ENCODE data around the gene LIPC.

LIPC gene

DNA sequence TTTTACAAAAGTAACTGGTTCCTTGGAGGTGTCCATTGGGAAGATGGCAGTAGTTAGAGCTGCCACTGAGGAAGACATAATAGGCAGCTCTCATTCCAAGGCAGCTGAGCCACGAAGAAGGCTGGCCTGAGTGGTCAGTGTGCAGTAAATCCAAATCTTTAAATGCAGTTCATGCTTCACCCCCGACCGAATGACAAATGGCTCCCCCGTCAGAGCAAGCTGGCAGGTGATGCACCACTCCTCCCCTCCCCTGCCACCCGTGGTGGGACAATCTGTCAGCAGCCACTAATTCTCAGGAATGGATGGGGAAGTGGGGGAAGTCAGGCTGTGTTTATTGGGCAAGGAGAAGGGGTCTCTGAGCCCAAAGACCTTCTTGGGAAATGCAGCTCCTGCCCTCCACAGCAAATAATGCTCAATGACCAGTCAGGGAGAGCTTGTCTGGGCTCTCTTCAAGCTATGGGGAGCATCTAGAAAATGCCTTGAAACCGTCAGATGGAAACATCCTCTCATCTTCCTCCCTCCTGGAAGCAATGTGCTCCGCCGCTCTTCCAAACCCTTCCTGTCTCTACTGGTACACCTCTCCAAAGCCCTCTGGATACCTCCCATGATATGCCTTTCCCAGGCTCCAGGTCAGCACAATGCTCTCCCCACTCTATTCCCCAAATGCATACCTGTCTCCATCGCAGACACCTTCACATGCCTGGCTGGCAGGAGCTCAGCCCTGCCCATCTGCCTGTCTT is 65.4 kb downstream of the LIPC start:
- Histone ChIP-seq H2BK12ac (ENCODE audit: low read length) (no peak overlapping the region), H2AFZ (ENCODE audit: low read length) (no peak overlapping the region), H3K79me1 (ENCODE audit: low read depth, low read length) (no peaks in the 10 kb centered on the region), H3K4me3 (ENCODE audit: low read length in 2 of 2) (no peak overlapping the region), H2BK120ac (ENCODE audit: low read depth, low read length) (no peak overlapping the region), H3K27ac (replicated peaks; ENCODE audit: low read length) (no peak overlapping the region), H2AK5ac (ENCODE audit: low read depth, low read length) (no peak overlapping the region), H3K9me3 (replicated peaks in 1 of 2; ENCODE audit: control insufficient read depth in 2 of 2, insufficient read depth in 1 of 2, low read depth in 1 of 2, low read length in 2 of 2) (no peaks in the 10 kb centered on the region), H3K23ac (ENCODE audit: low read depth, low read length, poor library complexity) (no peak overlapping the region), H2BK15ac (ENCODE audit: low read length) (no peak overlapping the region), H2BK5ac (ENCODE audit: low read length) (no peak overlapping the region), H3K4ac (ENCODE audit: low read length) (no peak overlapping the region), H3K27me3 (ENCODE audit: control insufficient read depth in 3 of 3, insufficient read depth in 3 of 3, low read depth in 1 of 3, low read length in 3 of 3) (peaks cover 0 to 4% (median 0%) of the 10 kb centered on the region in 3 experiments), H3K36me3 (replicated peaks in 1 of 2; ENCODE audit: control insufficient read depth in 2 of 2, insufficient read depth in 2 of 2, low read length in 2 of 2) (no peaks in the 10 kb centered on the region), H4K91ac (ENCODE audit: low read depth, low read length, poor library complexity) (no peak overlapping the region), H4K8ac (ENCODE audit: low read depth, low read length) (no peak overlapping the region), H3K4me2 (ENCODE audit: insufficient read depth, low read length, poor library complexity, severe bottlenecking) (no peak overlapping the region), H3K14ac (ENCODE audit: low read length) (no peak overlapping the region), H3K18ac (ENCODE audit: low read length) (no peak overlapping the region), H3K9ac (ENCODE audit: low read depth, low read length, poor library complexity) (no peak overlapping the region), H3K4me1 (ENCODE audit: control insufficient read depth in 2 of 2, insufficient read depth in 1 of 2, low read depth in 1 of 2, low read length in 2 of 2) (peaks cover 0 to 4% of the 10 kb centered on the region in 2 donors)
- no peak for DNase-seq (ENCODE audit: low spot score)
- WGBS, 2 donors (ENCODE audit: extremely low coverage in 2 of 2, insufficient read length in 2 of 2, insufficient replicate concordance in 1 of 2) = no CpG with 5 or more reads among the region's 9 CpGs

DNA sequence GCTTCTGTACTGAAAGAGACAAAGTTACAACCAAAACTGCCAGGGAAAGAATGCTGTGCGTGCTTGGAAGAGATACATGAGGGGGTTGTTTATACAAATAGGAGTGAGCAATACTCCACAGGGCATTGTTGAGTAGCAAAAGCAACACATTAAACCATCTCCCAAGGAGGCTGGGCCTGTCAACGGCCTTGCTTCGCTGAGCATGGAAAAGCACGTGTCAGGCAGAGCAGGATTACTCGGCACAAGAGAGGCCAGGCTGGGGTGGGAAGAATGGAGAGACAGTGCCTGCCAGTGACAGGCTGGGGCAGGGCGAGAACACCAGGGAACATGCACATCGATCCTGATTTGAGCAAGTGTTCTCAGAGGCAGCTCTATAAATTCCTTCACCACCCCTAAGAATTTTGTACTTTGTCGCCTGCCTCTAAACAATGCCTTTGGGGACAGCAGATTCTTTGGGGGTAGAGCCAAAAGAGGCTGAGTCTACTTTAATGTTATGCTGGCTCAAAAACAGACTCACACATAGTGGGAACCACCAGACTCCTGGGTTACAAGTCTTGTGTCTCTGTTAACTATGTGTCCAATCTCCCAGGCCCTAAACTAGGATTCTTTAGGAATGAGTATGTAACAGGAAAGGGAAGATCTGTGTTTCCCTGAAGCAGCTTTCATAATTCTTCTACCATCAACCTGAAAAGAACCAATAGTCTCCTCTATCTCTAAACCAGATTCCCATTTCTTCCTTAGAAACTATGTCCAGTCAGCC is 67.2 kb downstream of the LIPC start:
- no peak overlapping the region for H3K27ac ChIP-seq (replicated peaks; ENCODE audit: low read length)
- no peak for DNase-seq (ENCODE audit: low spot score)

DNA sequence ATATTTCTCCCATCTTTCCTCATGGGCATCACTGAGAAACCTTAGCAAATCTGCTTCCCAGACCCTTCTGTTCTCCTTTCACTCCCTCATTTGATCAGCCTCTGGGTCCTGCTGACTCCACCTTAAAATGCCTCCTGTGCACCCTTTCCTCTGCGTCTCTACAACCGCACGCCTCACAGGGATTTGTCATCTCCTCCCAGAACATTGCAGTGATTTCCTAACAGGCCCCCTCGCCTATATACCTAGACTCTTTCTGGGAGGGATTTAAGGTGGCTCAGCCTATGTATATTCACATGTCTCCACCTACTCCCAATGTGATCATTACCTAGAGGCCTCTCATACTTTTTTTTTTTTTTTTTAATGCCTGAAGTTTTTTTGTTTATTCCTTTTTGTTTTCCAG is 69.2 kb downstream of the LIPC start:
- no peak overlapping the region for H3K18ac ChIP-seq (ENCODE audit: low read length)
- H4K91ac ChIP-seq (ENCODE audit: low read depth, low read length, poor library complexity) = no peak overlapping the region
- H3K27me3 ChIP-seq (ENCODE audit: control insufficient read depth in 3 of 3, insufficient read depth in 3 of 3, low read depth in 1 of 3, low read length in 3 of 3) = peaks cover 0 to 4% (median 0%) of the 10 kb centered on the region in 3 experiments
- H3K36me3 ChIP-seq (replicated peaks in 1 of 2; ENCODE audit: control insufficient read depth in 2 of 2, insufficient read depth in 2 of 2, low read length in 2 of 2) = no peaks in the 10 kb centered on the region
- no peak overlapping the region for H3K4me3 ChIP-seq (ENCODE audit: low read length in 2 of 2)
- peaks cover 0 to 4% of the 10 kb centered on the region in 2 donors for H3K4me1 ChIP-seq (ENCODE audit: control insufficient read depth in 2 of 2, insufficient read depth in 1 of 2, low read depth in 1 of 2, low read length in 2 of 2)
- no peak overlapping the region for H3K27ac ChIP-seq (replicated peaks; ENCODE audit: low read length)
- no peak overlapping the region for H3K4me2 ChIP-seq (ENCODE audit: insufficient read depth, low read length, poor library complexity, severe bottlenecking)
- H3K9ac ChIP-seq (ENCODE audit: low read depth, low read length, poor library complexity) = no peak overlapping the region
- H2BK5ac ChIP-seq (ENCODE audit: low read length) = no peak overlapping the region
- no peak overlapping the region for H2AK5ac ChIP-seq (ENCODE audit: low read depth, low read length)
- WGBS, 2 donors (ENCODE audit: extremely low coverage in 2 of 2, insufficient read length in 2 of 2, insufficient replicate concordance in 1 of 2) = no CpG with 5 or more reads among the region's 4 CpGs
- H2BK12ac ChIP-seq (ENCODE audit: low read length) = no peak overlapping the region
- DNase-seq (ENCODE audit: low spot score) = no peak
- no peak overlapping the region for H3K23ac ChIP-seq (ENCODE audit: low read depth, low read length, poor library complexity)
- no peak overlapping the region for H2AFZ ChIP-seq (ENCODE audit: low read length)
- no peaks in the 10 kb centered on the region for H3K79me1 ChIP-seq (ENCODE audit: low read depth, low read length)
- H2BK15ac ChIP-seq (ENCODE audit: low read length) = no peak overlapping the region
- no peaks in the 10 kb centered on the region for H3K9me3 ChIP-seq (replicated peaks in 1 of 2; ENCODE audit: control insufficient read depth in 2 of 2, insufficient read depth in 1 of 2, low read depth in 1 of 2, low read length in 2 of 2)
- no peak overlapping the region for H3K14ac ChIP-seq (ENCODE audit: low read length)
- H4K8ac ChIP-seq (ENCODE audit: low read depth, low read length) = no peak overlapping the region
- no peak overlapping the region for H2BK120ac ChIP-seq (ENCODE audit: low read depth, low read length)
- no peak overlapping the region for H3K4ac ChIP-seq (ENCODE audit: low read length)

More for the DNA sequence above, 67.2 kb downstream of the LIPC start:
- Histone ChIP-seq H2AFZ (ENCODE audit: low read length) (no peak overlapping the region), H3K79me1 (ENCODE audit: low read depth, low read length) (no peaks in the 10 kb centered on the region), H3K4me1 (ENCODE audit: control insufficient read depth in 2 of 2, insufficient read depth in 1 of 2, low read depth in 1 of 2, low read length in 2 of 2) (peaks cover 0 to 4% of the 10 kb centered on the region in 2 donors), H3K4ac (ENCODE audit: low read length) (no peak overlapping the region), H4K91ac (ENCODE audit: low read depth, low read length, poor library complexity) (no peak overlapping the region), H2BK15ac (ENCODE audit: low read length) (no peak overlapping the region), H2AK5ac (ENCODE audit: low read depth, low read length) (no peak overlapping the region), H3K14ac (ENCODE audit: low read length) (no peak overlapping the region), H3K4me3 (ENCODE audit: low read length in 2 of 2) (no peak overlapping the region), H3K4me2 (ENCODE audit: insufficient read depth, low read length, poor library complexity, severe bottlenecking) (no peak overlapping the region), H4K8ac (ENCODE audit: low read depth, low read length) (no peak overlapping the region), H3K18ac (ENCODE audit: low read length) (no peak overlapping the region), H3K27me3 (ENCODE audit: control insufficient read depth in 3 of 3, insufficient read depth in 3 of 3, low read depth in 1 of 3, low read length in 3 of 3) (peaks cover 0 to 4% (median 0%) of the 10 kb centered on the region in 3 experiments), H2BK12ac (ENCODE audit: low read length) (no peak overlapping the region), H3K9ac (ENCODE audit: low read depth, low read length, poor library complexity) (no peak overlapping the region), H2BK120ac (ENCODE audit: low read depth, low read length) (no peak overlapping the region), H2BK5ac (ENCODE audit: low read length) (no peak overlapping the region), H3K9me3 (replicated peaks in 1 of 2; ENCODE audit: control insufficient read depth in 2 of 2, insufficient read depth in 1 of 2, low read depth in 1 of 2, low read length in 2 of 2) (no peaks in the 10 kb centered on the region), H3K23ac (ENCODE audit: low read depth, low read length, poor library complexity) (no peak overlapping the region), H3K36me3 (replicated peaks in 1 of 2; ENCODE audit: control insufficient read depth in 2 of 2, insufficient read depth in 2 of 2, low read length in 2 of 2) (no peaks in the 10 kb centered on the region)
- no CpG with 5 or more reads among the region's 8 CpGs for WGBS, 2 donors (ENCODE audit: extremely low coverage in 2 of 2, insufficient read length in 2 of 2, insufficient replicate concordance in 1 of 2)

DNA sequence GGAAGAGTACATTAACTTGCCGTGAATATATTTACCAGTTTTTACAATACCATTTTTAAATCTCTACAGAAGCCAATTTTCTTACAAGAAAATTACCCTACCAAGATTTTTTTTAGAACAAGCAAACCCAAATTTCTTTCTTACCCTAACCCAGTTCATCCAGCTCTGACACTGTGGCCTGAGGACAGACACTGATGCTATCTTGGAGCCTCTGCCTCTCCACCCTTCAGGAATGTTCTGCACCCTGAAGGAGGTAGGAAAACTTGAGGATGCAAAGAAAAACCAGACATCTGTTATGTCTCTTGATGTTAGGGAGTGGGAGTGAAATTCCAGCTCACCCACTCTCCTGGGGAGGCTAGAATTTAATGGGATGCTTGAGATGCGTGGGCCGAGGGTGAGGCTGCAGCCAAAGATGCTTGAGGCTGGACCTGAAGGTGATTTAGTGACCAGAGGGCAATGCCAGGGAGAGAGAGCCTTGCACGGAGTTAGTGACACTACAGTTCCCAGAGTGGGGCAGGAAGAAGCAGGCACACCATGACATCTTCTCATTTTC is 69.9 kb downstream of the LIPC start:
- H3K4me1 ChIP-seq (ENCODE audit: control insufficient read depth in 2 of 2, insufficient read depth in 1 of 2, low read depth in 1 of 2, low read length in 2 of 2) = peaks cover 0 to 4% of the 10 kb centered on the region in 2 donors
- H3K23ac ChIP-seq (ENCODE audit: low read depth, low read length, poor library complexity) = no peak overlapping the region
- H3K79me1 ChIP-seq (ENCODE audit: low read depth, low read length) = no peaks in the 10 kb centered on the region
- H4K8ac ChIP-seq (ENCODE audit: low read depth, low read length) = no peak overlapping the region
- no peak overlapping the region for H2BK120ac ChIP-seq (ENCODE audit: low read depth, low read length)
- no peaks in the 10 kb centered on the region for H3K36me3 ChIP-seq (replicated peaks in 1 of 2; ENCODE audit: control insufficient read depth in 2 of 2, insufficient read depth in 2 of 2, low read length in 2 of 2)
- no CpG with 5 or more reads among the region's 4 CpGs for WGBS, 2 donors (ENCODE audit: extremely low coverage in 2 of 2, insufficient read length in 2 of 2, insufficient replicate concordance in 1 of 2)
- H3K4me3 ChIP-seq (ENCODE audit: low read length in 2 of 2) = no peak overlapping the region
- H3K4ac ChIP-seq (ENCODE audit: low read length) = no peak overlapping the region
- no peak overlapping the region for H3K9ac ChIP-seq (ENCODE audit: low read depth, low read length, poor library complexity)
- peaks cover 0 to 4% (median 0%) of the 10 kb centered on the region in 3 experiments for H3K27me3 ChIP-seq (ENCODE audit: control insufficient read depth in 3 of 3, insufficient read depth in 3 of 3, low read depth in 1 of 3, low read length in 3 of 3)
- H2AK5ac ChIP-seq (ENCODE audit: low read depth, low read length) = peak overlapping the region; percentile 26
- no peak overlapping the region for H2AFZ ChIP-seq (ENCODE audit: low read length)
- H2BK12ac ChIP-seq (ENCODE audit: low read length) = no peak overlapping the region
- no peak for DNase-seq (ENCODE audit: low spot score)
- no peaks in the 10 kb centered on the region for H3K9me3 ChIP-seq (replicated peaks in 1 of 2; ENCODE audit: control insufficient read depth in 2 of 2, insufficient read depth in 1 of 2, low read depth in 1 of 2, low read length in 2 of 2)
- no peak overlapping the region for H3K27ac ChIP-seq (replicated peaks; ENCODE audit: low read length)
- no peak overlapping the region for H3K14ac ChIP-seq (ENCODE audit: low read length)
- no peak overlapping the region for H3K18ac ChIP-seq (ENCODE audit: low read length)
- H3K4me2 ChIP-seq (ENCODE audit: insufficient read depth, low read length, poor library complexity, severe bottlenecking) = no peak overlapping the region
- no peak overlapping the region for H4K91ac ChIP-seq (ENCODE audit: low read depth, low read length, poor library complexity)
- H2BK15ac ChIP-seq (ENCODE audit: low read length) = no peak overlapping the region
- no peak overlapping the region for H2BK5ac ChIP-seq (ENCODE audit: low read length)

Measured in neuronal stem cell (in vitro differentiated cells).